ENCODE data around the gene FRK.
A peak's percentile ranks its signal among the peaks of the same experiment; 100 is the strongest.
"Not testable (repeated sequence)": the region's sequence is repeated elsewhere in the genome, so short reads cannot be mapped to it uniquely, and the experiment has no call there.

FRK gene, protein sequence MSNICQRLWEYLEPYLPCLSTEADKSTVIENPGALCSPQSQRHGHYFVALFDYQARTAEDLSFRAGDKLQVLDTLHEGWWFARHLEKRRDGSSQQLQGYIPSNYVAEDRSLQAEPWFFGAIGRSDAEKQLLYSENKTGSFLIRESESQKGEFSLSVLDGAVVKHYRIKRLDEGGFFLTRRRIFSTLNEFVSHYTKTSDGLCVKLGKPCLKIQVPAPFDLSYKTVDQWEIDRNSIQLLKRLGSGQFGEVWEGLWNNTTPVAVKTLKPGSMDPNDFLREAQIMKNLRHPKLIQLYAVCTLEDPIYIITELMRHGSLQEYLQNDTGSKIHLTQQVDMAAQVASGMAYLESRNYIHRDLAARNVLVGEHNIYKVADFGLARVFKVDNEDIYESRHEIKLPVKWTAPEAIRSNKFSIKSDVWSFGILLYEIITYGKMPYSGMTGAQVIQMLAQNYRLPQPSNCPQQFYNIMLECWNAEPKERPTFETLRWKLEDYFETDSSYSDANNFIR

DNA sequence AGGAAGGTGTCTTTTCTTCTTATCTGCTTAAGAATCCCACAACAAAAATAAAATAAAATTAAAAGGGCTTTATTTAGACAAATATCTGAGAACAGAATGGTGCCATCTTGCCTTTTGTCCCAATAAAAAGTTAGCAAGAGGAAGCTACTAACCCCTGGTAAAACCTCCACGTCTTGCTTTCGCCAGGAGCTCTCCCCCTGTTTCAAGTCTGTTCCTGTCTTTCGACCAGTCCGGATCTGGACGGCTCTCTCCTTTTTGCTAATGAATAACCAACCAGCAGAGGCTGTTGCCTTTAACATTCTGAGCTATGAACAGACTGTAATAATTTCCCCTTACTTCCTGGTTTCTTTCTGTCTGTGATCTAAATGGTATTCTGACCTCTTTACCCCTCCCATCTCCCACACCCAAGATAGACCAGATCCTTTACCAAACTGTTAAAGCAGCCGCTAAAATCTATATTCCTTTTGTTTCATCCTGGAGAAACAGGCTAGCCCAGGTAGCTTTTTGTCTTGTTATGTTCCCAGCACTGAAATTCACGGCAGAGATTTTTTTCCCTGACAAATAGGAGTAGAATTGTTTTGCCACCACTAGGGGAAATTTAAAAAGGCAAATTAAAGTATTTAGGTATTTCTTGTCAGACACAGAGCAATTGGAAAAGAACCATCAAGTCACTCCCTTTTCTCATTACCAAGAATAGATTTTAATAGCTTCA is at the start of gene FRK:
Gene FRK, minus strand, starts transcription at position 320 of the 712 bp plus-strand sequence. CDS start 580 bp downstream, outside the sequence.
- peak; percentile 37 for FAIRE-seq
- no peak for DNase-seq (ENCODE audit: insufficient read length, low spot score)

DNA sequence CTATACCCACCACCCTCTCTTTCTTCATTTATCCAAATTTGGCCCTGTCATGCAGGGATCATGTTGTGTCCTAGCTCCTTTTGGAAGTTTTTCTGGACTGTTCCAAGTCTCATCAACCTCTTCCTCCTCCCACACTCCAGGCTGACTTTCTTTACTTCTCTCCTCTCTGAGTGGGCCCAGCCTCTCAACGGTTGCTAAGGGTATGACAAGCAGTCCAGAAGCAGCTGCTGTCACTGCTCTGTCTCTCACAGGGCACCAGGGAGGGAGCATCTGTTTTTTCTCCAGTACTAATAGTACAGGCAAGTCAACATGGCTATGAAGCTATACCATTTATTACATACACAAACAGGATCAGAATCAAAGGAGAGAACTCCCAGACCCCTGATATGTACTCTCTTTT is 48.1 kb upstream of the FRK start:
- no peak for DNase-seq (ENCODE audit: insufficient read length, low spot score)
- FAIRE-seq = no peak

DNA sequence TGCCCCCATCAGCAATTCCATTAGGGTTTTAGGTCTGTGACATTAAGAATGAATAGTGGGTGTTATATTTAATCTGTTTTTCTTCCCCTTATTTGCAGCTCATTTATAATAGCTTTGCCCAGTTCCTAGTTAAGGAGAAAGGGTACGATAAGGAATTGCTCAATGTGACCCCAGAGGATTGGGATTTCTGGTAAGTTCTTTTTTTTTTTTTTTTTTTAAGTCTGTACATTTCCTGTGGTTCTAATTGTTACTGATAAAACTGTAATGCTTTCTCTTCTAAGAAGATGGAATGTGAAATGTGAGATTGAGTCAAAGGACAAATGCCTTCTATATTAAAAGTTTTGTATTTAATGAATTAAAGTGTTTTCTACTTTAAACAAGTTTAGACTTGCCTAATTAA is 45.5 kb upstream of the FRK start:
- no peak for DNase-seq (ENCODE audit: insufficient read length, low spot score)
- no peak for FAIRE-seq

DNA sequence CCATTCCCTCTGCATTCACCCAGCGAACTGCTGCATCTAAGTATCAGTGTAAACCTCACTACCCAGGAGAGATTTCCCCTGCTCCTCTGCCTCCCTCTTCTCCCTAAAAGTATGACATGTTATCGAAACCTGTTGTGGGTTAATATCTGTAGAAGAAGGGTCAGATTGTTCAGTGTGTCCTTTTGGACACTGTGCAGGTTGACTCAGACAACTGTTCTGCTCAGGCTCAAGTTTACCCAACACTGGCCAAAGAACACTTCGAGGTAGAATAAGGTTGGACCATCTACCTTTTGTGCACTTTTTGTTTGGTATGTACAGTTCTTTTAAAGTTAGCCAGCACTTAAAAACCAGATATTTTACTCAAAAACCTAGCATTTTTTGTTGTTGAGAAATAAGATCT is 44.6 kb upstream of the FRK start:
- no peak for FAIRE-seq

DNA sequence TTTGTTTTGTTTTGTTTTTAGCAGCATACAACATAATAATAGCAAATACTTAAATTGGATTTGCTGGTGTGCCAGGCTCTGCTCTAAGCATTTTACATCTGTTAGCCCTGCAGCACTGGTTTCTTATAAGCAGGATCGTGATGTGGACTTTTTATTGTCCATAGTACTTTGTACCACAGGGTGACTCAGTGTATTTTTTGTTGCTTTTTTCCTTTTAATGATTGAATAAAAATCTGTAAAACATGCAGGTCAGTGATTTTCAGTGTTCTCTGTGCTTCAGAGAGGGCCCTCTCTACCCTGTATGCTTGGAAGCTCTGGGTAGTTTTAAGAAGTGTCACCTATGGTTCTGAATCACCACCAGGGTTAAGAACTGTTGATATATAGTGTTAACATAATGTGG is 43.9 kb upstream of the FRK start:
- no peak for DNase-seq (ENCODE audit: insufficient read length, low spot score)
- no peak for FAIRE-seq

More for the DNA sequence above, 44.6 kb upstream of the FRK start:
- no peak for DNase-seq (ENCODE audit: insufficient read length, low spot score)

DNA sequence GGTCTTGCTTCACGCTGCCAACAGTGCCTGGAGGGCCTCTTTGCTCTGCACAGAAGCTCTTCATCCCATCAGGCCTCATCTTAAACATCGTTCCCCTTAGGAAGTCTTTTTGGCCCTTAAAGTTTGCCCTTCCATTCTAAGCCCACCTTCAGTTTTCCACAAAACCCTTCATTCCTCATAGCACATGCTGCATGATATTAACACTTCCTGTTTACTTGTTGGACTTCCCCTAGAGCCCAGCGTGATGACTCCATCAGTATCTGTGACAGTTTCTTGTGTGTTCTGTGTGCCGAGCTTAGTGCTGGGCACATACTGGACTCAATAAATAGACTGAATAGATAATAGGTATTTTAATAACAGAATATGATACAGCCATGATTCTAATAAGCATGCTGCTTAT is 42.2 kb upstream of the FRK start:
- FAIRE-seq (no peak), DNase-seq (ENCODE audit: insufficient read length, low spot score) (no peak)

DNA sequence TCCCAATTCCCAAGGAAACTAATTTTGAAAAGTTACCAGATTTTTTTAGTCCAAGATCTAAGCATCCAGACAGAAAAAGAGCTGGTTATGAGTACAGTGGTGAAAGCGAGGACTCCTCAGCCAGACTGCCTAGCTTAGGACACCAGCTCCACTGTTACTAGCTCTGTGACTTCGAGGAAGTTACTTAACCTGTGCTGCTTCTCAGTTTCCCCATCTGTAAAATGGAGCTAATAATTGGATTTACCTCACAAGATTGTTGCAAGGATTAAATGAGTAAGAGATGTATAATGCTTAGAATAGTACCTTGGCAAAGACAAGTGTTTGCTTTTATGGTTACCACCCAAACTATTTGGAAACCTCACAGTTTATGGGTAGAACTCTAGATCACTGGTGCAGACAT is 41.1 kb upstream of the FRK start:
- FAIRE-seq (no peak), DNase-seq (ENCODE audit: insufficient read length, low spot score) (no peak)

DNA sequence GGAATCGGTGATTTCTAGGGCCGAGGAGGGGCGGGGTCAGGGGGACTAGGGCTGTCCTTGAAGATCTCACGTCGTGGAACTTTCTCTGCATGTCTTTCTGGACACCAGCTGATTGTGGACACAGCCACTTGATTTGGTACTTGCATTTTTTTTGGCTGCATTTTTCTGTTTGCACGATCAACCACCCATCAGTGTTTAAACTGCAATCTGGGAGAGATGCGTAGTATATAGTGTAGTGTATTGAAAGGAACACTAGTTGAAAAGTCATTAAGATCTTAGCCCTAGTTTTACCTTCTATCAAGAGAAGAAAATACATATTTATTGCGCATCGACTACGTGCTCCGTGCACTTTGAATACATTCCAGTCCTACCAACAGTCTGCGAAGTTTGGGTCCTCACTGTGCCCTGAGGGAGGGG is 40.6 kb upstream of the FRK start:
- peak; percentile 98 for FAIRE-seq
- DNase-seq (ENCODE audit: insufficient read length, low spot score) = no peak

DNA sequence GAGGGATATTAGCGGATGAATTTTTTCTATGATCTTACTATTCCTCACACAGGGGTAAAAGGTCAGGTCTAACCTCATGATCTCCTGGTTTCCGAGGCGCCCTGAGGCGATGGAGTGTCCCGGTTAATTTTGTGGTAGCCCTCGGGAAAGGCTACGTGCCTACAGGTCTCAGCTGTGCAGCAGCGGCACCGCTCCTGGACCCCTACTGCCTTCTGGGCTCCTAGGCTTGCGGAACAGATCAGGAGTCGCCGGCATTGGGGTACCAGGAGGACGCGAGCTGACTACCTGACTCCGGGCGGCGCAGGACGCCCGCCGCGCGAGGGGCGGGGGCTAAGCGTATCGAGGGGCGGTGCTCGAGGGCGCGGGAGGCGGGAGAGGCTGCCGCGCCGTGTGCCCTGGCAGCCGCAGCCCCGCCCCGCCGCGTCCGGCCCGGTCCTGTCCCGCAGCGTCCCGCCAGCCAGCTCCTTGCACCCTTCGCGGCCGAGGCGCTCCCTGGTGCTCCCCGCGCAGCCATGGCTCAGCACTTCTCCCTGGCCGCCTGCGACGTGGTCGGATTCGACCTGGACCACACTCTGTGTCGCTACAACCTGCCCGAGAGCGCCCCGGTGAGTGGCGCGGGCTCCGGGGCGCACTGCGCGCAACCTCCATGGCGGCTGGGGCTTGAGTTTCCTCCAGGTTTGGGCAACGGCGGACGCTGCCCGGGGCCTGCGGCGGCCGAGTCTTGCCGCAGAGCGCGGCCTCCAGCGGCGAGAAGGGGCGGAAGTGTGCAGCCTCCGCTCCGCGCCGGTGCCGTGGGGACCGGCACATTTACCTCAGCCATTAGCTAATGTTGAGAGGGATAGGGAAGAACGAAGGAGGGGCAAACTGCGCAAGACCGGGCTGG is 40.0 kb upstream of the FRK start, which contains the start of gene NT5DC1:
Gene NT5DC1, plus strand, starts transcription at position 435 of the 883 bp plus-strand sequence. Its CDS starts 78 bp downstream, at position 513.
- DNase-seq (ENCODE audit: insufficient read length, low spot score) (peak; percentile 67), FAIRE-seq (no peak)

DNA sequence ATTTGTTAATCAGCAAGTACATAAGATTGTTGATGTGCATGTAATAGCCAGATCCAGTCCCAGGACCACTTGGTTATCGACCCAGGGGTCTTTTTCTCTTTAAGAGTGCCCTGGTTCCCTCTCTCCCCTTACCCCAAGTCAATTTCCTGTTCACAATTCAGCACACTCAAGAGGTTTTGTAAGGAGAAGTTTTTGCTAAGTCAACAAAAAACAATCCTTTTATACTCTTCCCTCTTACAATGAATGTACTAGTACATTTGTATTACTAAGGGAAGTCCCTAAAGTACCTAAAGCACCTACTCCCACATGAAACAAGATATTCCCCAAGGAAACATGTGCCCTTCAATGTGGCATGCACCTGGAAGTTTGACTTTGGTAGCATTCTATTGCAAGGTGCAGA is 38.3 kb upstream of the FRK start:
- FAIRE-seq = peak; percentile 66
- no peak for DNase-seq (ENCODE audit: insufficient read length, low spot score)

DNA sequence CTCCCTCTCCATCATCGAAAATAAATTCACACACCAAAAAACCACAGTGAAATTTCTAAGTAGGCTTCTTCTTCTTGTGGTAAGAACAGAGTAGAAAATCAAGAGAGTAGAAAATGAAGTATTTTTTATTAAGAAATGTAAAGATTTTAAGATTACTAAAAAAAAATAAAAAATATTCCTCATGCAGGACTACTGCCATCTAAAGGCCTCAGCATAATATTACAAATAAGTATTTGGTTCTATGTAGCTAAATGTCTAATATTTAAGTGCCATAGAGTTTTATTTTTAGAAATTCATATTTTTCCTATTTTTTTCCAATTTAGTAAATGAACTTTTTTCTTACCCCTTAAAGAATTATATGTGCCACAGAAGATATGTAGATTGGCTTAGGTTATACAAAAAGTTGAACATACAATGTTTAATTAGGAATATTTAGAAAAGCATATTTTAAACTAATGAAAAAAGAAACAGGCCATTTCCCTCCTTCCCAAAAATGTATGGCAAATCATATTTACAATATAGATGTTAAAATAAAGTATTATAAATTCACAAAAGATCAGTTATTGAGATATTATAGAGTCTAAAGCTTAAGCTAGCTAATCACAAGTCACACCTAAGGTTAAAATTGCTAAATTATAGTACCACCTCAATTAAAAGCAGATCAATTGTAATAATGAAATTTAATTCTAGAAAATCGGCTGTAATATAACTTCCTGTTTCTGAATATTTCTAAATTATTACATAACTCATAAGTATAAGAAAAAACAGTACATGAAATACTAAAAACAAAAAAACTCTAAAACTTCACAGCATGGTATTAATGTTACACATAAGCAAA is 36.5 kb upstream of the FRK start:
- no peak for DNase-seq (ENCODE audit: insufficient read length, low spot score)
- no peak for FAIRE-seq

DNA sequence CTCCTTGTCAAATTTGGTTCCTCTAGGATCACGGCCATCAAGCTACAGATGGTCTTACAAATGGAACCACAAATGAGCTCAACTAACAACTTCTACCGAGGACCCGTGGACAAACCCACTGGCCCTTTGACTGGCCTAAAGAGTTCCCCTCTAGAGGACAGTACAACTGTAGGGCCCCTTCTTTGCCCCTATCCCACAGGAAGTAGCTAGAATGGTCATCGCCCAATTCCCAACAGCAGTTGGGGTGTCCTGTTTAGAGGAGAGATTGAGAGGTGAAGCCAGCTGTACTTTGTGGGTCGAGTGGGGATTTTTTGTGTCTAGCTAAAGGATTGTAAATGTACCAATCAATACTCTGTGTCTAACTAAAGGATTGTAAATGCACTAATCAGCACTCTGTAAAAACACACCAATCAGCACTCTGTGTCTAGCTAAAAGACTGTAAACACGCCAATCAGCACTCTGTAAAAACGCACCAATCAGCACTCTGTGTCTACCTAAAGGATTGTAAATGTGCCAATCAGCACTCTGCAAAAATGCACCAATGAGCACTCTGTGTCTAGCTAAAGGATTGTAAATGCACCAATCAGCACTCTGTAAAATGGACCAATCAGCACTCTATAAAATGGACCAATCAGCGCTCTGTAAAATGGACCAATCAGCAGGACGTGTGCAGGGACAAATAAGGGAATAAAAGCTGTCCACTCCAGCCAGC is 35.5 kb upstream of the FRK start:
- DNase-seq (ENCODE audit: insufficient read length, low spot score); FAIRE-seq: not testable (repeated sequence)

DNA sequence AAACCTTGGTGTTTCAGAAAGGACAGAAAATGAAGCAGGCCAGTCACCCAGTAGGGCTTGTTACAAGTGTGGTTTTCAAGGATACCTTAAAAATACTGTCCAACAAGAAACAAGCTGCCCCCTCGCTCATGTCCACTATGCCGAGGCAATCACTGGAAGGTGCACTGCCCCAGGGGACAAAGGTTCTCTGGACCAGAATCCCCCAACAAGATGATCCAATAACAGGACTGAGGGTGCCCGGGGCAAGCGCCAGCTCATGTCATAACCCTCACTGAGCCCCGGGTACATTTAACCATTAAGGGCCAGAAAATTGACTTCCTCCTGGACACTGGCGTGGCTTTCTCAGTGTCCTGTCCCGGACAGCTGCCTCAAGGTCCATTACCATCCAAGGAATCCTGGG is 33.4 kb upstream of the FRK start:
- FAIRE-seq (no peak), DNase-seq (ENCODE audit: insufficient read length, low spot score) (no peak)

DNA sequence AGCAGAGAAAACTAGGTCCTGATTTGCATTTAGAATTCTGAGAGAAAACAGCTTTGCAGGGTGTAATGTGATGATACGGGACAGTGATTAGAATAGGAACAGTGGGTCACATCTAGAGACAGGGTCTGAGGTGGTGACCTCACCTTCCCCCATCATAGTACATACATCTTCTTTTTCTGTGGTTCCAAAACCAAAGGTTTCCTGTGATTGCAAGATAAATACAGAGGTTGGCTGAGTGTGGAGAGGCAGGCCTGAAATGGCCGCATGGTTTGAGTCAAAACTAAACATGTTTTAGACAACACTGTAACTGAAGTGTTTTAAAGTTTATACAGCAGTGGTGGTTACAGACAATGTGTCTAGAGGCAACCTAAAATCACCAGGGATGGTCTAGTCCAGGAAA is 29.6 kb upstream of the FRK start:
- FAIRE-seq (peak; percentile 71), DNase-seq (ENCODE audit: insufficient read length, low spot score) (no peak)

DNA sequence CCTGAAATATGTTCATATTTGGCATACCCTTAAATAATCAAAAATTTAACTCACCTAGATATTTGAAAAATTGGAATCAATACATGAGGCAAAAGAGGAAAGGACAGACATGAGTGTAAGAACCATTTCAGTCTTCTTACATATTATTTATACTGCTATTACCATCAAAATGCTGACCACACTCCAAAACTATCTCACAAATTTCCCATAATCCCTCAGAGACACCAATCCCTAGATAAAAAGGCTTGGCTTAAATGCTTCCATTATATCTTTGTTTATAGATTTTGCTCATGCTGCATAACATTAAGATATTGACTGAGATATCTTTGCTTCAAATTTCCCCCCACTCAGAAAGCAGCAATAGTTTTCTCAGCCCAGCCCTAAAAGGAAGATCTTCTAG is 28.3 kb upstream of the FRK start:
- DNase-seq (ENCODE audit: insufficient read length, low spot score) (no peak), FAIRE-seq (no peak)

DNA sequence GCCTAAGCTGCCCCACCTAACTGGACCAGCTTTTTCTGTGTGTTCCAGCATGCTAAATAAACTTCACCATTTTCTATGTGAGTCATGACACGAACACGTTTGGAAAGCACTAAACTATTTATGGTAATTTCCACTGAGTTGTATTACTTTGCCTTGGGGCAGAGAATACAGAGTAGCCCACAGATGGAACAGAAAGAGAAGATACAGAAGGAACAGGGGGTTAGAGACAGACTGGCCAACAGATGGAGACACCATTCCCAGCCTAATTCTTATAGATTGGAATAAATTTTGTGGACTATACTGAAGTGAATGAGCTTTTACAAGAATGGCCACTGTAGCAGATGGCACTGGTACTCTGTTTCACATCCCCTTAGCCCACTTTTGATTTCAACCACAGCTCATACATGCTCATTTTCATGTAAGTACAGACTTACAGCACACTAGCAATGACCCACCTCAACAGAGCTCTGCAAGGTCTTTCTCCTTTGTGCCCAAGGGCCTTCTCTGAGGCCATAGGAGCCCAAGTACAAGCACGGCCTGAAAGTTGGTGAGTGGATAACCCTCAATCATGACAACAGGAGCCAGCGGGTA is 26.8 kb upstream of the FRK start:
- DNase-seq (ENCODE audit: insufficient read length, low spot score) (no peak), FAIRE-seq (peak; percentile 99)

DNA sequence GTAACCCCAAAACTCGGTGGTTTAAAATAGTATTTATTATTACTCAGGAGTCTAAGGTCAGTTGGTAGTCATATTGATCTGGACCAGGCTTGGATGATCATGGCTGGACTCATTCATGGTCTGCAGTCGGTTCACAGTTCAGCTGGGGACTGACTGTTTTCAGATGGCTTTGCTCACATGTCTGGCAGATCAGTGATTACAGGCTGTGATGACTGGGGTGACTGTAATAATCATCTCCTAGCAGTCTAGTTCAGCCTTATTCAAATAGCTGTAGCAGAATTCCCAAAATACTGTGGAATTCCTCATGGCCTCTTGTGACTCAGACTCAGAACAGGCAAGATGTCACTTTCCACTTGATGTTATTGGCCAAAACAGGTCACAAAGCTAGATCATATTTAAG is 23.6 kb upstream of the FRK start:
- no peak for DNase-seq (ENCODE audit: insufficient read length, low spot score)
- peak; percentile 21 for FAIRE-seq

DNA sequence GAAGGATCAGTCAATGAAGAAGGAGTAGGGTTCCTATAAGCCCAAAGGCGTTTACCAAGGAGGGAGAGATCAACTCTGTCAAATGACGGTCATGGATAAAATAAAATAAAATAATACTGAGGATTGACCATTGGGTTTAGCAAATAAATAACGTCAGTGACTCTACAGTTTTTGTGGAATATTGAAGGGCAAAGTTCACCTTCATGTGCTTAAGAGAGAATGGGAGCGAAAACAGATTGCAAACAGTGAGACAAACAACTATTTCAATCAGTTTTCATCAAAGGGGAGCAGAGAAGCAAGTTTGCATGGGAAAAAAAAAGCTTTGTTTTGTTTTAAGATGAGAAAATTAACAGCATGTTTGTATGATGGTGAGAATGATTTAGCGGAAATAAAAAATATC is 22.4 kb upstream of the FRK start:
- no peak for DNase-seq (ENCODE audit: insufficient read length, low spot score)
- no peak for FAIRE-seq

DNA sequence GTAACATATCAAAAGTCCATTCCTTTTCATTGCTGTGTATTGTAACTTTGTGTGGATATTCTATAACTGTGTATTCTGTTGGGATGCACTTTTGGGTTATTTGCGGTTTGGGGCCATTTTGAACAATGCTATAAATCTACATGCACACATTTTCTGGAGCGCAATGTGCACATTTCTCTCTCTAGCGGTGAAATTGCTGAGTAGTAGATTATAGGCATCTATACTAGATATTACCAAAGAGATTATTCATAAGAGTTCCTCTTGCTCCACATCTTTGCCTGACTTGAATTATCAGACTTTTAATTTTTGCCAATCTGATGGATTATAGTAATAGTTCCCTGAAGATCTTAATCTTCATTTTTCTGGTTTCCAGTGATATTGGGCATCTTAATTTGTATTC is 18.3 kb upstream of the FRK start:
- FAIRE-seq (peak; percentile 39), DNase-seq (ENCODE audit: insufficient read length, low spot score) (no peak)

All from GM19239 (cell line).